K562 (cell line): ENCODE data around the gene PAX5. TPM values are rescaled to one million over a fixed set of nuclear protein-coding genes. Genes with fewer than 3 reads are reported as not detected.

Source experiments
- ATAC-seq: fragments of 200-7000 bp; cut with Tn5 transposase; 3 replicates; pipeline ENCODE4 v1.9.1; 2020; ENCODE audit warnings: moderate library complexity
- BruUV-seq: library from RNA; stranded (reverse); fragments of 400-500 nt; replicated peaks from 2 replicates; lab custom pipeline; 2021; lab: Mats Ljungman, UMichigan
- CTCF ChIA-PET: fragments of 300-600 bp; formaldehyde crosslinking; extraction: SDS; loops from one replicate; lab custom pipeline; 2021; ENCODE audit warnings: low intra/inter-chr PET ratio; lab: Yijun Ruan, JAX
- POLR2A ChIA-PET: fragments of 300-600, 350-650 bp; sonication (Branson Sonifier 250); formaldehyde crosslinking; extraction: SDS; loops from one replicate; lab custom pipeline; 2021; ENCODE audit warnings: antibody characterized with exemption, inconsistent platforms; lab: Yijun Ruan, JAX
- DNase-seq, 4 experiments: peaks; one replicate each; pipeline versions ENCODE4 v3.0.0 to v3.0.0-alpha.2; 2011 to 2018; ENCODE audit warnings: low spot score in 3 of 4, mixed read lengths in 3 of 4; ENCODE audit errors: extremely low read depth in 1 of 4
- FAIRE-seq: peaks from 2 replicates; lab custom pipeline; 2011; peaks lifted over from hg19 to GRCh38; lab: Jason Lieb, UNC
- H2AFZ ChIP-seq: 2 replicates; pipeline ENCODE4 v1.6.0; 2011; ENCODE audit warnings: low read depth, low read length, control low read depth, inconsistent platforms
- H3K27ac ChIP-seq: fragments of 200-600 bp; 3 replicates; pipeline ENCODE4 v1.8.0; 2011; ENCODE audit warnings: low read depth, mild to moderate bottlenecking, control low read depth, inconsistent platforms, low read length, moderate library complexity, mixed read lengths; ENCODE audit errors: extremely low read depth
- H3K27me3 ChIP-seq, 2 experiments: fragments of 300-600 bp in 1 of 2; 2 replicates in 1 of 2; 3 replicates in 1 of 2; pipeline versions ENCODE4 v1.6.0 to v1.8.0; 2011; ENCODE audit warnings: inconsistent platforms in 2 of 2, low read length in 2 of 2, mild to moderate bottlenecking in 1 of 2, mixed read lengths in 1 of 2, moderate library complexity in 1 of 2; ENCODE audit not compliant: control insufficient read depth in 2 of 2, insufficient read depth in 2 of 2
- H3K36me3 ChIP-seq: fragments of 300-600 bp; 3 replicates; pipeline ENCODE4 v1.8.0; 2011; ENCODE audit warnings: mild to moderate bottlenecking, low read length, inconsistent platforms; ENCODE audit not compliant: control insufficient read depth, insufficient read depth
- H3K4me1 ChIP-seq, 2 experiments: fragments of 200-600 bp in 1 of 2; replicated peaks in 1 of 2; 2 replicates in 1 of 2; 3 replicates in 1 of 2; pipeline versions ENCODE4 v1.5.1 to v1.8.0; 2011; ENCODE audit warnings: inconsistent platforms in 2 of 2, low read length in 2 of 2, mild to moderate bottlenecking in 1 of 2, mixed read lengths in 1 of 2, moderate library complexity in 1 of 2; ENCODE audit not compliant: control insufficient read depth in 2 of 2, insufficient read depth in 2 of 2
- H3K4me2 ChIP-seq: 2 replicates; pipeline ENCODE4 v1.6.1; 2011; ENCODE audit warnings: low read length, control low read depth, inconsistent platforms, mixed read lengths; ENCODE audit not compliant: insufficient read depth
- H3K4me3 ChIP-seq: fragments of 200-600 bp; sonication (generic), shearing (Covaris generic); 2 replicates; pipeline ENCODE4 v1.5.1; 2016; ENCODE audit warnings: control low read depth, inconsistent platforms
- H3K79me2 ChIP-seq: fragments of 200-600 bp; 3 replicates; pipeline ENCODE4 v1.8.0; 2011; ENCODE audit warnings: low read length, inconsistent platforms; ENCODE audit not compliant: control insufficient read depth, insufficient read depth
- H3K9ac ChIP-seq, 2 experiments: 2 replicates each; pipeline versions ENCODE4 v1.6.0 to v1.6.1; 2011; ENCODE audit warnings: low read depth in 2 of 2, low read length in 2 of 2, control low read depth in 1 of 2, inconsistent platforms in 1 of 2, mild to moderate bottlenecking in 1 of 2, mixed read lengths in 1 of 2; ENCODE audit not compliant: insufficient read depth in 1 of 2
- H3K9me1 ChIP-seq: one replicate; pipeline ENCODE4 v1.6.0; 2011; ENCODE audit warnings: inconsistent platforms, mild to moderate bottlenecking, low read length, moderate library complexity; ENCODE audit not compliant: control insufficient read depth, insufficient read depth
- H3K9me3 ChIP-seq: replicated peaks from 2 replicates; pipeline ENCODE4 v1.5.1; 2011; ENCODE audit warnings: low read depth, low read length, inconsistent platforms; ENCODE audit not compliant: control insufficient read depth, insufficient read depth
- H4K20me1 ChIP-seq: replicated peaks from 2 replicates; pipeline ENCODE4 v1.6.1; 2011; ENCODE audit warnings: low read length, inconsistent platforms, mixed read lengths; ENCODE audit not compliant: control insufficient read depth, insufficient read depth
- BRCA1 ChIP-seq, 2 experiments: fragments of 450-650 bp in 1 of 2; sonication (generic) in 1 of 2; formaldehyde crosslinking in 1 of 2; IDR thresholded peaks; 2 replicates each; pipeline versions ENCODE4 v1.5.0 to v1.6.1; 2017 to 2020; ENCODE audit warnings: mild to moderate bottlenecking in 1 of 2, missing genetic modification reagents in 1 of 2
- CCNT2 ChIP-seq: IDR thresholded peaks from 2 replicates; pipeline ENCODE4 v1.6.1; 2011; ENCODE audit warnings: borderline replicate concordance, low read depth, mild to moderate bottlenecking, moderate library complexity, mixed read lengths, low read length; ENCODE audit not compliant: insufficient read length; ENCODE audit errors: extremely low read depth
- CHD1 ChIP-seq: fragments of 200-600 bp; sonication (generic); IDR thresholded peaks from one replicate; pipeline ENCODE4 v1.6.1; 2012; ENCODE audit warnings: mild to moderate bottlenecking, moderate library complexity, low read length, inconsistent platforms
- HNRNPK ChIP-seq: fragments of 200-400 bp; formaldehyde crosslinking; IDR thresholded peaks from one replicate; pipeline ENCODE4 v1.6.1; 2018; ENCODE audit warnings: mild to moderate bottlenecking, low read depth, low read length; ENCODE audit not compliant: poor library complexity, severe bottlenecking
- KAT7 ChIP-seq: sonication (generic); formaldehyde crosslinking; IDR thresholded peaks from 2 replicates; pipeline ENCODE4 v1.8.0; 2022; ENCODE audit warnings: missing genetic modification reagents, mild to moderate bottlenecking, borderline replicate concordance
- SAFB2 ChIP-seq: fragments of 200-400 bp; formaldehyde crosslinking; IDR thresholded peaks from 2 replicates; pipeline ENCODE4 v1.6.1; 2018; ENCODE audit warnings: borderline replicate concordance, low read length, low read depth, moderate library complexity; ENCODE audit not compliant: severe bottlenecking
- SRF ChIP-seq, 2 experiments: fragments of 250-450, 450-650 bp in 1 of 2; sonication (Bioruptor Pico) in 1 of 2; sonication (generic) in 1 of 2; formaldehyde crosslinking; IDR thresholded peaks; 2 replicates each; pipeline versions ENCODE4 v1.5.0 to v1.5.1; 2020 to 2022; ENCODE audit warnings: mild to moderate bottlenecking in 1 of 2, missing genetic modification reagents in 1 of 2
- TRIM28 ChIP-seq: fragments of 450-650 bp; IDR thresholded peaks from 2 replicates; pipeline ENCODE4 v1.6.1; 2017
- ZFP1 ChIP-seq: fragments of 450-650 bp; formaldehyde crosslinking; IDR thresholded peaks from 2 replicates; pipeline ENCODE4 v1.4.0; 2020; ENCODE audit warnings: mild to moderate bottlenecking, mixed read lengths
- ZNF584 ChIP-seq: fragments of 200-800 bp; sonication (Bioruptor generic); IDR thresholded peaks from 2 replicates; pipeline ENCODE4 v1.6.1; 2016; ENCODE audit warnings: low read depth, mild to moderate bottlenecking, missing genetic modification characterization, missing compliant biosample characterization
- ZNF707 ChIP-seq: fragments of 250-450 bp; sonication (Bioruptor Pico); conservative IDR thresholded peaks from 2 replicates; pipeline ENCODE4 v1.8.0; 2022; ENCODE audit warnings: inconsistent platforms, mild to moderate bottlenecking, moderate library complexity
- WGBS: fragments of 100-300 bp; shearing (Covaris generic); methylation state at CpG from one replicate; pipeline ENCODE4 v1.1.6; 2016; ENCODE audit warnings: low coverage, mixed read lengths; ENCODE audit not compliant: insufficient coverage; ENCODE audit errors: missing lambda C conversion rate; 5-methylcytosine and 5-hydroxymethylcytosine counted together
- in situ Hi-C: fragments of 300-500 bp; cut with MboI; formaldehyde crosslinking; loops from 4 replicates; pipeline ENCODE4 v1.15.0; 2018; ENCODE audit warnings: inconsistent platforms, mixed read lengths
- intact Hi-C: fragments of 100-400 bp; cut with micrococcal nuclease; formaldehyde crosslinking; loops from 2 replicates; pipeline ENCODE4 v1.14.2; 2022
- microRNA-seq: library from miRNA; unstranded; fragments of <30 nt; microRNA quantifications from one replicate; pipeline ENCODE4, GENCODE V29; 2018; ENCODE audit warnings: borderline microRNAs expressed
- polyA plus RNA-seq, 8 experiments: library from polyadenylated mRNA; depleted of rRNA in 4 of 8; stranded (reverse) in 5 of 8; unstranded in 3 of 8; fragments of >200 nt; fragmentation: Nextera tagmentation in 2 of 8; fragmentation: Illumina TruSeq in 1 of 8; extraction: Ambion mirVana in 2 of 8; extraction: Trizol in 1 of 8; gene quantifications; 2 replicates each; pipeline versions ENCODE4 v1.2.1 to v1.2.3, GENCODE V29; 2011 to 2014; ENCODE audit warnings: inconsistent platforms in 1 of 8, missing spikeins in 1 of 8
- small RNA-seq: library from RNA; depleted of rRNA; stranded (forward); fragments of <200 nt; gene quantifications from one replicate; pipeline ENCODE3, GENCODE V24; 2014
- total RNA-seq, 7 experiments: library from RNA; depleted of rRNA in 6 of 7; stranded (reverse); fragments of >200 nt in 6 of 7; fragmentation: Illumina TruSeq in 2 of 7; extraction: Trizol in 2 of 7; gene quantifications; 2 replicates each; pipeline versions ENCODE4 v1.2.1 to v1.2.3, GENCODE V29; 2011 to 2021; ENCODE audit warnings: low replicate concordance in 1 of 7
- TF ChIP-seq, protein P1 (sequence below): fragments of 450-650 bp; IDR thresholded peaks from 2 replicates; pipeline ENCODE4 v1.6.1; 2016; ENCODE audit warnings: antibody characterized with exemption

PAX5 gene
- total and polyA plus RNA-seq, 9 of the 15 experiments (the other 6 are each of a cell fraction or from before 2014, with no cell fraction given), result 0.03 to 0.09 TPM; not detected in 7

DNA sequence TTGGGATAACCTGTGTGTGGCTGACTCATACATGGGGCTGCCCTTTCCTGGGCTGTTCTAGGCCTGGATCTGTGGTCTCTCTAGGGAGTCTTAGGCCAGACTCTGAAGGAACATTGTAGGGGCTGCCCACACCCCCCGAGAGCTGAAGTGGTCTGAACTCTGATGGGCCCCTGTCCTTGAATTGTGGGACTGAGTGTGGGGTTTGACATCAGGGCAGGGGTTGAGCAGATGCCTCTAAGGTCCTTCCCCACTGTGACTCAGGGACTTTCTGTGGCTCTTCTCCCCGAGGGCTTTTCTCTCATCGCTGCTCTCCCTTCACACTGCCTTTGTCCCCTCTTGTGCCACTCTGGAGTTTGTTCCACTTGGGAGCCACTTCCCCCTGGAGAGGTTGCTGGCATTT is 246.4 kb downstream of the PAX5 start:
- ChIA-PET CTCF (no interaction called here), POLR2A (no interaction called here)
- TF ChIP-seq BRCA1 (IDR thresholded peaks at IDR 0.05) (no peak), BRCA1 (CRISPR knock-in tag; IDR thresholded peaks at IDR 0.05) (no peak), SAFB2 (no peak), ZNF584 (CRISPR knock-in tag) (no peak), ZNF707 (CRISPR knock-in tag) (no peak), SRF (CRISPR knock-in tag; IDR thresholded peaks at IDR 0.05) (no peak), CCNT2 (no peak), KAT7 (no peak), TRIM28 (no peak), ZFP1 (CRISPR knock-in tag) (no peak), HNRNPK (no peak), CHD1 (no peak)
- TF ChIP-seq, protein P1, sequence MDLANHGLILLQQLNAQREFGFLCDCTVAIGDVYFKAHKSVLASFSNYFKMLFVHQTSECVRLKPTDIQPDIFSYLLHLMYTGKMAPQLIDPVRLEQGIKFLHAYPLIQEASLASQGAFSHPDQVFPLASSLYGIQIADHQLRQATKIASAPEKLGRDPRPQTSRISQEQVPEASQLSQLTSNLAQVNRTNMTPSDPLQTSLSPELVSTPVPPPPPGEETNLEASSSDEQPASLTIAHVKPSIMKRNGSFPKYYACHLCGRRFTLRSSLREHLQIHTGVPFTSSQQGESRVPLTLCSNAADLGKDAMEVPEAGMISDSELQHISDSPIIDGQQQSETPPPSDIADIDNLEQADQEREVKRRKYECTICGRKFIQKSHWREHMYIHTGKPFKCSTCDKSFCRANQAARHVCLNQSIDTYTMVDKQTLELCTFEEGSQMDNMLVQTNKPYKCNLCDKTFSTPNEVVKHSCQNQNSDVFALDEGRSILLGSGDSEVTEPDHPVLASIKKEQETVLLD, result no peak
- H3K27me3 ChIP-seq, result peaks cover 0 to 1% of the 10 kb centered on the region in 2 experiments; a peak in 1 of 5 replicates
- H3K9me1 ChIP-seq, result no peaks in the 10 kb centered on the region
- 0% methylated on average over 1 of the region's 3 CpGs for WGBS
- no peaks in the 10 kb centered on the region for H4K20me1 ChIP-seq
- no peak overlapping the region for H3K4me2 ChIP-seq
- H3K4me3 ChIP-seq, result no peak overlapping the region
- BruUV-seq, result no TSS peak
- no peak for DNase-seq
- H3K79me2 ChIP-seq, result no peaks in the 10 kb centered on the region
- ATAC-seq, result no peak
- no peak overlapping the region for H3K27ac ChIP-seq
- no peak overlapping the region for H3K9ac ChIP-seq
- intact Hi-C loops, result no loop called here
- no peaks in the 10 kb centered on the region for H3K4me1 ChIP-seq
- no peak overlapping the region for H2AFZ ChIP-seq
- H3K9me3 ChIP-seq, result no peaks in the 10 kb centered on the region
- H3K36me3 ChIP-seq, result no peaks in the 10 kb centered on the region
- in situ Hi-C loops, result no loop called here
- no peak for FAIRE-seq

Small RNAs within 50 kb of the gene (microRNA-seq; reads per million reads assigned to microRNA genes)
- not detected for gene MIR4475
- not detected for gene MIR4476
- not detected for gene MIR4540

Small RNAs within 50 kb of the gene (small RNA-seq; reads per million reads assigned to genes)
- gene MIR4475, result not detected
- not detected for gene MIR4476
- gene MIR4540, result not detected

Other genes with a start within 250 kb of the PAX5 start
- gene ZCCHC7, start 86.3 kb upstream of the PAX5 start, total RNA-seq (2014; rRNA removed), result 38.4 and 41.9 TPM in 2 replicates
- 62.7 and 71.3 TPM in 2 replicates for gene ZCCHC7, start 86.3 kb upstream of the PAX5 start, total RNA-seq (2014; rRNA removed; fragmentation: Illumina TruSeq; extraction: Trizol)
- gene ZCCHC7, start 86.3 kb upstream of the PAX5 start, total RNA-seq (2015; rRNA removed; fragmentation: Illumina TruSeq; extraction: Trizol), result 41.8 and 45.7 TPM in 2 replicates
- gene ZCCHC7, start 86.3 kb upstream of the PAX5 start, total RNA-seq (2021), result 48.0 and 48.8 TPM in 2 replicates
- 56.9 and 90.6 TPM in 2 replicates for gene ZCCHC7, start 86.3 kb upstream of the PAX5 start, polyA plus RNA-seq (2011; rRNA removed)
- 52.6 and 68.9 TPM in 2 replicates for gene ZCCHC7, start 86.3 kb upstream of the PAX5 start, polyA plus RNA-seq (2014; fragmentation: Illumina TruSeq; extraction: Trizol)
- 10 to 100 TPM; 46.7 to 63.9 TPM for gene ZCCHC7, start 86.3 kb upstream of the PAX5 start, polyA plus RNA-seq (2014; fragmentation: Nextera tagmentation; extraction: Ambion mirVana)
- 34.1 and 36.1 TPM in 2 replicates for gene ZCCHC7, start 86.3 kb upstream of the PAX5 start, polyA plus RNA-seq (2014; rRNA removed)